Measurements from ENCODE around the gene MRPL42. TPM values are rescaled to one million over a fixed set of nuclear protein-coding genes. Genes with fewer than 3 reads are reported as not detected.
"Not testable (repeated sequence)": the region's sequence is repeated elsewhere in the genome, so short reads cannot be mapped to it uniquely, and the experiment has no call there.

MRPL42 gene
- polyA plus RNA-seq, 1 donor (not counting 4 experiments of a cell fraction or from before 2014, with no cell fraction given) = 110 TPM

- FAIRE-seq (no peak), DNase-seq (ENCODE audit: low read depth, low spot score) (no peak)
- Histone ChIP-seq H3K4me2 (ENCODE audit: control insufficient read depth, extremely low read depth, insufficient read depth, low read depth, low read length) (no peak overlapping the region), H3K9ac (ENCODE audit: control insufficient read depth, extremely low read depth, insufficient read depth, low read length) (no peak overlapping the region), H3K27ac (ENCODE audit: control insufficient read depth, insufficient read depth, low read length) (no peak overlapping the region), H4K20me1 (ENCODE audit: control insufficient read depth, extremely low read depth, insufficient read depth, low read length) (no peaks in the 10 kb centered on the region), H3K27me3 (ENCODE audit: control insufficient read depth, extremely low read depth, insufficient read depth, low read length) (no peaks in the 10 kb centered on the region), H3K36me3 (ENCODE audit: control insufficient read depth in 2 of 2, extremely low read depth in 1 of 2, insufficient read depth in 2 of 2, low read length in 2 of 2) (peaks cover 19 to 23% of the 10 kb centered on the region in 2 experiments), H3K4me1 (ENCODE audit: control insufficient read depth, extremely low read depth, insufficient read depth, low read length) (no peaks in the 10 kb centered on the region), H3K9me3 (ENCODE audit: control insufficient read depth, low read depth, low read length) (no peaks in the 10 kb centered on the region), H3K4me3 (ENCODE audit: control insufficient read depth in 2 of 3, extremely low read depth in 1 of 3, insufficient read depth in 2 of 3, low read depth in 1 of 3, low read length in 3 of 3) (no peak overlapping the region), H2AFZ (ENCODE audit: control insufficient read depth, low read length) (no peak overlapping the region), H3K9me1 (ENCODE audit: control insufficient read depth, extremely low read depth, insufficient read depth, low read length) (no peaks in the 10 kb centered on the region), H3K79me2 (ENCODE audit: control insufficient read depth, insufficient read depth, low read length) (no peaks in the 10 kb centered on the region)
- dilution Hi-C loops (cut with MboI; ENCODE audit: extremely low pct_ligation_motif_present, low sequenced_read_pairs) = no loop called here
- TF ChIP-seq CTCF (optimal IDR thresholded peaks at IDR 0.05 in 1 of 3, IDR thresholded peaks at IDR 0.05 in 1 of 3, conservative IDR thresholded peaks at IDR 0.05 in 1 of 3; ENCODE audit: extremely low read depth in 1 of 3, insufficient read depth in 2 of 3, low read length in 3 of 3) = no peak
Observed at GRCh38 chr12:93484315-93484981, 17.1 kb downstream of the MRPL42 start.

GRCh38 chr12:93492808-93493207, 25.5 kb downstream of the MRPL42 start:
- H3K9me1 ChIP-seq (ENCODE audit: control insufficient read depth, extremely low read depth, insufficient read depth, low read length); H3K9ac ChIP-seq (ENCODE audit: control insufficient read depth, extremely low read depth, insufficient read depth, low read length); H3K4me1 ChIP-seq (ENCODE audit: control insufficient read depth, extremely low read depth, insufficient read depth, low read length); H3K27ac ChIP-seq (ENCODE audit: control insufficient read depth, insufficient read depth, low read length); FAIRE-seq; H2AFZ ChIP-seq (ENCODE audit: control insufficient read depth, low read length); H3K27me3 ChIP-seq (ENCODE audit: control insufficient read depth, extremely low read depth, insufficient read depth, low read length); dilution Hi-C loops (cut with MboI; ENCODE audit: extremely low pct_ligation_motif_present, low sequenced_read_pairs); DNase-seq (ENCODE audit: low read depth, low spot score); H3K79me2 ChIP-seq (ENCODE audit: control insufficient read depth, insufficient read depth, low read length); H4K20me1 ChIP-seq (ENCODE audit: control insufficient read depth, extremely low read depth, insufficient read depth, low read length); H3K4me3 ChIP-seq (ENCODE audit: control insufficient read depth in 2 of 3, extremely low read depth in 1 of 3, insufficient read depth in 2 of 3, low read depth in 1 of 3, low read length in 3 of 3); H3K9me3 ChIP-seq (ENCODE audit: control insufficient read depth, low read depth, low read length); H3K4me2 ChIP-seq (ENCODE audit: control insufficient read depth, extremely low read depth, insufficient read depth, low read depth, low read length); H3K36me3 ChIP-seq (ENCODE audit: control insufficient read depth in 2 of 2, extremely low read depth in 1 of 2, insufficient read depth in 2 of 2, low read length in 2 of 2): not testable (repeated sequence)

- Histone ChIP-seq H4K20me1 (ENCODE audit: control insufficient read depth, extremely low read depth, insufficient read depth, low read length) (no peaks in the 10 kb centered on the region), H3K9me1 (ENCODE audit: control insufficient read depth, extremely low read depth, insufficient read depth, low read length) (no peaks in the 10 kb centered on the region), H2AFZ (ENCODE audit: control insufficient read depth, low read length) (no peak overlapping the region), H3K36me3 (ENCODE audit: control insufficient read depth in 2 of 2, extremely low read depth in 1 of 2, insufficient read depth in 2 of 2, low read length in 2 of 2) (peaks cover 0 to 9% of the 10 kb centered on the region in 2 experiments), H3K4me2 (ENCODE audit: control insufficient read depth, extremely low read depth, insufficient read depth, low read depth, low read length) (no peak overlapping the region), H3K9me3 (ENCODE audit: control insufficient read depth, low read depth, low read length) (no peaks in the 10 kb centered on the region), H3K4me1 (ENCODE audit: control insufficient read depth, extremely low read depth, insufficient read depth, low read length) (no peaks in the 10 kb centered on the region), H3K27me3 (ENCODE audit: control insufficient read depth, extremely low read depth, insufficient read depth, low read length) (no peaks in the 10 kb centered on the region), H3K79me2 (ENCODE audit: control insufficient read depth, insufficient read depth, low read length) (peaks cover 5% of the 10 kb centered on the region), H3K9ac (ENCODE audit: control insufficient read depth, extremely low read depth, insufficient read depth, low read length) (no peak overlapping the region), H3K4me3 (ENCODE audit: control insufficient read depth in 2 of 3, extremely low read depth in 1 of 3, insufficient read depth in 2 of 3, low read depth in 1 of 3, low read length in 3 of 3) (no peak overlapping the region), H3K27ac (ENCODE audit: control insufficient read depth, insufficient read depth, low read length) (no peak overlapping the region)
- no peak for FAIRE-seq
- no peak for DNase-seq (ENCODE audit: low read depth, low spot score)
- no peak for TF ChIP-seq EZH2 (IDR thresholded peaks at IDR 0.05; ENCODE audit: low read length)
- TF ChIP-seq CTCF (optimal IDR thresholded peaks at IDR 0.05 in 1 of 3, IDR thresholded peaks at IDR 0.05 in 1 of 3, conservative IDR thresholded peaks at IDR 0.05 in 1 of 3; ENCODE audit: extremely low read depth in 1 of 3, insufficient read depth in 2 of 3, low read length in 3 of 3) = no peak
- dilution Hi-C loops (cut with MboI; ENCODE audit: extremely low pct_ligation_motif_present, low sequenced_read_pairs) = no loop called here
Observed at GRCh38 chr12:93494096-93494495, 26.8 kb downstream of the MRPL42 start.

All from keratinocyte (primary cell).